GM21619 (cell line): ENCODE measurements around the gene PLEKHO1.
"Not testable (repeated sequence)": the region's sequence is repeated elsewhere in the genome, so short reads cannot be mapped to it uniquely, and the experiment has no call there.

Source experiments
- ATAC-seq: cut with Tn5 transposase; IDR thresholded peaks from one replicate; pipeline ENCODE4 v1.9.1; 2021; ENCODE audit not compliant: unreplicated experiment

PLEKHO1 gene

GRCh38 chr1:150173141-150173585 lies 23.4 kb downstream of the PLEKHO1 start:
- ATAC-seq = no peak

GRCh38 chr1:150176593-150176992 lies 26.9 kb downstream of the PLEKHO1 start:
- no peak for ATAC-seq

- ATAC-seq = no peak
Measured at GRCh38 chr1:150178548-150178947, 28.8 kb downstream of the PLEKHO1 start.

DNA sequence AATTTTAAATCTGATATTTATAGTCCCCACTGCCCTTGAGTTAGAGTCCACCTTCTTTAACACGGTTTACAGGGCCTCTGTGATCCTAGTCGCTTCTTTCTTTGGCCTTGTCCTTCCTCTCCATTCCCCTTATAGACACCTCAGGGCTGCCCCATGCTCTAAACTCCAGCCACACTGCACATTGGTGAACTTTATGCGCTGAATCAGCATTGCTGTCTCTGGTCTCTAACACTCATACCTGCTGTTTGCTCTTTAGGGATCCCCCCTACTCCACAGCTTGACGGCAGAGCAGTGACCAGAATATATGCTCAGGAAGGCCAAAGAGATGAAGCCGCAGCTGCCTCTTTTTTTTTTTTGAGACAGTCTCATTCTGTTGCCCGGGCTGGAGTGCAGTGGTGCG lies 30.2 kb downstream of the PLEKHO1 start:
- no peak for ATAC-seq

DNA sequence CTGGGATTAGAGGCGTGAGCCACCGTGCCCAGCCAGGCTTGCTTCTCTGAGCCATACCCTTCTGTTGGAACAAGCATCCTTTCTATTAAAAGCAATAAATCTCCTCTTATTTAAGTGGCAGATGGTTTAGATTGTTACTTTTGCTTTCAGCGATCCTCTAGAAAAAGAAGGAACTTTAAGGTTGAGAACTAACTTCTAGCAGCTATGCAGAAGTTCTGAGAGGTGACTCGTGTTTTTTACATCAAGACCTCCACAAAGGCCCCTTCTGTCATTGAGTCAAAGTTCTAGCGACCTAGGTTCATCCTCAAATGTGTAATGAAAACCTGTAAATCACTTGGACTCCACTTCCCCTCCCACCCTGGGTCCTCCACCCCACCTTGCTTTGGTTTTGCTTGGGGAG lies 30.8 kb downstream of the PLEKHO1 start:
- no peak for ATAC-seq

GRCh38 chr1:150182247-150182646 lies 32.5 kb downstream of the PLEKHO1 start:
- ATAC-seq = no peak

GRCh38 chr1:150183061-150183460 lies 33.3 kb downstream of the PLEKHO1 start:
- no peak for ATAC-seq

DNA sequence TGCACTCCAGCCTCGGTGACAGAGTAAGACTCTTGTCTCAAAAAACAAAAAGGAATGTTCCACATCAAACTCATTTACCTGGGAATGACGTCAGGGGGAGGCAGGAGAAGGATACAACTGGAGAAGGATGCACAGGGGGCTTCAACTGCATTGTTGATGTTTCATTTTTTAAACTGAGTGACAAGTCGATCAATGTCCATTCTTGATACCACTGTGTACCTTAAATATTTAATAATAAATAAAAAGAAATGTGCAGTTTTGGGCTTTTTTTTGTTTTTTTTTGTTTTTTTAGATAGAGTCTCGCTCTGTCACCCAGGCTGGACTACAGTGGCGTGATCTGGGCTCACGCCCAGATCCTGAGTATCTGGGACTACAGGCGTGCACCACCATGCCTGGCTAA lies 35.8 kb downstream of the PLEKHO1 start:
- no peak for ATAC-seq

GRCh38 chr1:150186438-150186788 lies 36.7 kb downstream of the PLEKHO1 start:
- ATAC-seq = not testable (repeated sequence)

DNA sequence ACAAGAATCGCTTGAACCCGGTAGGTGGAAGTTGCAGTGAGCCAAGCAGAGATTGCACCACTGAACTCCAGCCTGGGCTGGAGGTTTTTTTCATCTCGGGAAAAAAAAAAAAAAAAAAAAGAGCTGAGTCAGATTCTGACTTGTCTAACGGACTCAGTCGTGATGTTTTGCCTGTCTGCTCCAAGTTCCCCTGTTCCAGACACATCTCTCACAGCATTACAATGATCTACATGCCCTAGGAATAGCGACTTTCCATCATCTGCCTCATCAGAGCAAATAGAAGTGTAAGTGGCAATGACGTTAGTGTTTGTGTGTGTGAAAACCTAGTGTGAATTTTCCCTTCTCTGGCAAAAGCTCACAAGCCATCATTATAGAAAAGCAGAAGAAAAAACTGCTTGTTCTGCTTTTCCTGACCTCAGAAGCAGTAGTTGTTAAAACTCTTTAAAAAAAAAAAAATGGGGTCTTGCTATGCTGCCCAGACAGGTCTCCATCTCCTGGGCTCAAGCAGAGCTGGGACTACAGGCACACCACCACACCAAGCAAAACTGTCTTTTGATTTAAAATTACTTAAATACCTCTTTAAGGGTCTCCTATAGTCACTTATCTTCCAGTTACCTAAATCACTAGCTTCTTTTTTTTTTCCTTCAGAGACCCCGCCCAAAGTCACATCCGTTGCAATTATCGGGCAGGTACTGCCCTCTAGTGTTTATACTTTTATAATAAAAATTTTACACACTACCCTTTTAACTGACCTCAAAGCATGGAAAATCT lies 37.3 kb downstream of the PLEKHO1 start:
- ATAC-seq = no peak

DNA sequence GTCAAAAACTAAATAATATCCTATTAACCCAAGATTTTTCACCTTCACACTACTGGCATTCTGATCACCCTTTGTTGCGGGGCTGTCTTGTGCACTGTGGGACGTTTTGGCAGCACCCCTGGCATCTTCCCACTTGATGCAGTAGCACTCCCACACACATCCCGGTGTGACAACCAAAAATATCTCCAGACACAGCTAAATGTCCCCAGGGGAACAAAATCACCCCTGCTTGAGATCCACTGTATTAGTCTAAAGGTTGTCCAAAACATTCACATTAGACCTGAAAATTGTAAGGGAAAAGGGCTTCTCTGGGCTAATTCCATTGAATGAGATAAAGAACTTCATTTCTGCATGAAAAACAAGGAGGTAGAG lies 37.8 kb downstream of the PLEKHO1 start:
- no peak for ATAC-seq

- ATAC-seq = no peak
Measured at GRCh38 chr1:150192012-150192411, 42.3 kb downstream of the PLEKHO1 start.

DNA sequence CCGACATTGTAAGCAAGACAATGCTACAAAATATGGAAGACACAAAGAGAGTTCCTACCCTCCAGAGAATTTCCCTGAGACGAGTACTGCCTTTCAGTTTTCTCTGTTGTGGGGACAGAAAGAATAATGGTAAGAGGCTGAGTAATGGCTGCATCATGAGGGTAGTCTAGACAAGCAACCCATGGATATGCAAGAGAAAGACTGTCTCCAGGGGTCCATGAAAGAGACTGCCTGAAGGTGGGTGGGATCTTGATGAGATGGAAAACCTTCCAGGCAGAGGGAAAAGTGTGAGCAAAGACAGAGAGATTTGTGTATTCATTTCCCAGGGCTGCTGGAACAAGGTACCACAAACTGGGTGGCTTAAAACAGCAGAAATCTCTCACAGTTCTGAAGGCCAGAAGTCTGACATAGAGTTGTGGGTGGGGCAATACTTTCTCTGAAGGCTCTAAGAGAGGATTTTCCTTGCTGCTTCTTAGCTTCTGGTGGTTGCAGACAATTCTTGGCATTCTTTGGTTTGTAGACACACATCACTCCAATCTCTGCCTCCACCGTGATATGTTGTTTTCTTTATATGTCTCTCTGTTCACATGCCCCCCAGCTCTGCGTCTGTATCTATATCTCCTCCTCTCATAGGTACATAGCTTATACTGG lies 44.8 kb downstream of the PLEKHO1 start:
- ATAC-seq = no peak

GRCh38 chr1:150196417-150196816 lies 46.7 kb downstream of the PLEKHO1 start:
- ATAC-seq = no peak

- ATAC-seq = no peak
Measured at GRCh38 chr1:150207281-150207971, 57.7 kb downstream of the PLEKHO1 start.

DNA sequence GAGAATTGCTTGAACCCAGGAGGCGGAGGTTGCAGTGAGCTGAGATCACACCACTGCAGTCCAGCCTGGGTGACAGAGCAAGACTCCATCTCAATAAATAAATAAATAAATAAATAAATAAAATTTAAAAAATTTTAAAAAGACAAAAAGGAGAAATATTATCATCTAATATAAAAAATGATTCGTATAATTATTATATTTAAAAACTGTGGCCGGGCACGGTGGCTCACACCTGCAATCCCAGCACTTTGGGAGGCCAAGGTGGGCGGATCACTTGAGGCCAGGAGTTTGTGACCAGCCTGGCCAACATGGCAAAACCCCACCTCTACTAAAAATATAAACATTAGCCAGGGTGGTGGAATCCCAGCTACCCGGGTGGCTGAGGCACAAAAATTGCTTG lies 58.7 kb downstream of the PLEKHO1 start:
- ATAC-seq = not testable (repeated sequence)
